Loucy (cell line): Measurements from ENCODE around the gene UBQLN1.
A peak's percentile ranks its signal among the peaks of the same experiment; 100 is the strongest.

Experiments used
- H2AFZ ChIP-seq: fragments of 200-600 bp; sonication (generic); 2 replicates; pipeline ENCODE4 v1.6.0; 2016; ENCODE audit warnings: antibody characterized with exemption, mild to moderate bottlenecking, low read length, moderate library complexity
- H3F3A ChIP-seq: fragments of 200-600 bp; 2 replicates; pipeline ENCODE4 v1.6.0; 2016; ENCODE audit warnings: antibody characterized with exemption, low read depth, mild to moderate bottlenecking
- H3K27me3 ChIP-seq: fragments of 200-600 bp; sonication (generic); 2 replicates; pipeline ENCODE4 v1.6.1; 2014; ENCODE audit warnings: low read length, mild to moderate bottlenecking; ENCODE audit not compliant: insufficient read depth, poor library complexity, severe bottlenecking
- H3K36me3 ChIP-seq: fragments of 200-600 bp; sonication (generic); 2 replicates; pipeline ENCODE4 v1.6.1; 2016; ENCODE audit warnings: low read length; ENCODE audit not compliant: insufficient read depth
- H3K4me1 ChIP-seq: fragments of 200-600 bp; sonication (generic); 2 replicates; pipeline ENCODE4 v1.5.1; 2014; ENCODE audit warnings: low read length, mild to moderate bottlenecking; ENCODE audit not compliant: insufficient read depth, poor library complexity, severe bottlenecking
- H3K4me2 ChIP-seq: fragments of 200-600 bp; sonication (generic); 2 replicates; pipeline ENCODE4 v1.6.0; 2014; ENCODE audit warnings: antibody characterized with exemption, low read length, low read depth, mild to moderate bottlenecking; ENCODE audit not compliant: poor library complexity, severe bottlenecking
- H3K4me3 ChIP-seq: fragments of 200-600 bp; sonication (generic); 2 replicates; pipeline ENCODE4 v1.5.1; 2014; ENCODE audit warnings: low read length, mild to moderate bottlenecking, mixed read lengths; ENCODE audit not compliant: poor library complexity, severe bottlenecking
- H3K79me2 ChIP-seq: fragments of 200-600 bp; sonication (generic); 2 replicates; pipeline ENCODE4 v1.6.1; 2014; ENCODE audit warnings: low read length; ENCODE audit not compliant: insufficient read depth
- H3K9ac ChIP-seq: fragments of 200-600 bp; sonication (generic); 2 replicates; pipeline ENCODE4 v1.6.0; 2014; ENCODE audit warnings: mild to moderate bottlenecking, low read depth, low read length, moderate library complexity; ENCODE audit not compliant: poor library complexity, severe bottlenecking
- H3K9me2 ChIP-seq: fragments of 200-600 bp; sonication (generic); replicated peaks from 2 replicates; pipeline ENCODE4 v1.6.1; 2016; ENCODE audit warnings: low read depth, low read length, mixed read lengths
- H3K9me3 ChIP-seq: fragments of 200-600 bp; sonication (generic); 2 replicates; pipeline ENCODE4 v1.6.1; 2014; ENCODE audit warnings: mild to moderate bottlenecking, antibody characterized with exemption, low read length, low read depth; ENCODE audit not compliant: insufficient read depth
- H4K20me1 ChIP-seq: fragments of 200-600 bp; sonication (generic); 2 replicates; pipeline ENCODE4 v1.6.0; 2014; ENCODE audit warnings: antibody characterized with exemption, low read length, mild to moderate bottlenecking; ENCODE audit not compliant: insufficient read depth, poor library complexity, severe bottlenecking
- CTCF ChIP-seq: fragments of 200-600 bp; sonication (generic); conservative IDR thresholded peaks from 2 replicates; pipeline ENCODE4 v1.5.1; 2014; ENCODE audit warnings: mild to moderate bottlenecking, antibody characterized with exemption, low read length
- EZH2phosphoT487 ChIP-seq: fragments of 200-600 bp; IDR thresholded peaks from 2 replicates; pipeline ENCODE4 v1.6.1; 2018; ENCODE audit warnings: antibody characterized with exemption, mild to moderate bottlenecking, moderate library complexity, borderline replicate concordance

The UBQLN1 gene

GRCh38 chr9:83622939-83623678 is 84.6 kb downstream of the UBQLN1 start, which contains the start of gene IDNK:
IDNK (plus strand) TSS chr9:83623143; CDS start chr9:83623172, 29 bp downstream.
- H3K79me2 ChIP-seq = peaks cover 10% of the 10 kb centered on the region; the same call in 1 of the 2 replicates
- H2AFZ ChIP-seq = peak within 1 kb of the TSS; percentile 88
- H4K20me1 ChIP-seq = no peaks in the 10 kb centered on the region
- H3K4me1 ChIP-seq = peaks cover 45% of the 10 kb centered on the region
- no peaks in the 10 kb centered on the region for H3K36me3 ChIP-seq
- no peaks in the 10 kb centered on the region for H3K27me3 ChIP-seq
- peak within 1 kb of the TSS; percentile 76 for H3K4me3 ChIP-seq
- peak within 1 kb of the TSS; percentile 95 for H3K9ac ChIP-seq
- no peak for TF ChIP-seq EZH2phosphoT487
- TF ChIP-seq CTCF = no peak
- peak within 1 kb of the TSS; percentile 89 for H3K4me2 ChIP-seq
- no peaks in the 10 kb centered on the region for H3K9me2 ChIP-seq
- peaks cover 5% of the 10 kb centered on the region; the same call in 1 of the 2 replicates for H3F3A ChIP-seq
- no peaks in the 10 kb centered on the region for H3K9me3 ChIP-seq

GRCh38 chr9:83622433-83622938 is 85.3 kb downstream of the UBQLN1 start:
- H3K4me3 ChIP-seq = peak overlapping the region; percentile 76
- no peaks in the 10 kb centered on the region for H4K20me1 ChIP-seq
- H3K4me1 ChIP-seq = peaks cover 43% of the 10 kb centered on the region
- no peaks in the 10 kb centered on the region for H3K36me3 ChIP-seq
- H3K9ac ChIP-seq = peak overlapping the region; percentile 95
- no peaks in the 10 kb centered on the region for H3K9me2 ChIP-seq
- H3K79me2 ChIP-seq = peaks cover 10% of the 10 kb centered on the region; the same call in 1 of the 2 replicates
- H2AFZ ChIP-seq = peak overlapping the region; percentile 88
- no peak for TF ChIP-seq CTCF
- TF ChIP-seq EZH2phosphoT487 = no peak
- H3F3A ChIP-seq = peaks cover 5% of the 10 kb centered on the region; the same call in 1 of the 2 replicates
- peak overlapping the region; percentile 89 for H3K4me2 ChIP-seq
- H3K27me3 ChIP-seq = no peaks in the 10 kb centered on the region
- H3K9me3 ChIP-seq = no peaks in the 10 kb centered on the region

GRCh38 chr9:83620841-83621636 is 86.7 kb downstream of the UBQLN1 start:
- TF ChIP-seq CTCF = peak; percentile 87
- no peak for TF ChIP-seq EZH2phosphoT487
- Histone ChIP-seq H3K27me3 (no peaks in the 10 kb centered on the region), H4K20me1 (no peaks in the 10 kb centered on the region), H3K79me2 (peaks cover 10% of the 10 kb centered on the region; the same call in 1 of the 2 replicates), H3K9me3 (no peaks in the 10 kb centered on the region), H3K4me2 (no peak overlapping the region), H3K4me1 (peaks cover 33% of the 10 kb centered on the region), H3K36me3 (no peaks in the 10 kb centered on the region), H3K4me3 (no peak overlapping the region), H3K9ac (no peak overlapping the region), H3K9me2 (no peaks in the 10 kb centered on the region), H2AFZ (no peak overlapping the region), H3F3A (peaks cover 5% of the 10 kb centered on the region; the same call in 1 of the 2 replicates)
